GM23338 (cell line): Measurements from ENCODE around the gene LPO. TPM values are rescaled to one million over a fixed set of nuclear protein-coding genes. Genes with fewer than 3 reads are reported as not detected.
A peak's percentile ranks its signal among the peaks of the same experiment; 100 is the strongest.

Experiments
- ATAC-seq: fragments of 200-7000 bp; cut with Tn5 transposase; 3 replicates; pipeline ENCODE4 v1.9.1; 2020
- DNase-seq: peaks from one replicate; pipeline ENCODE4 v3.0.0-alpha.2; 2015; ENCODE audit warnings: low spot score
- H2AFZ ChIP-seq: fragments of 200-600 bp; sonication (generic); 2 replicates; pipeline ENCODE4 v1.8.0; 2016; ENCODE audit warnings: antibody characterized with exemption, mild to moderate bottlenecking, moderate library complexity
- H3F3A ChIP-seq: fragments of 200-600 bp; sonication (generic); replicated peaks from 2 replicates; pipeline ENCODE4 v1.8.0; 2017; ENCODE audit warnings: antibody characterized with exemption, mixed run types, low read depth
- H3K27ac ChIP-seq: fragments of 200-600 bp; sonication (generic); 2 replicates; pipeline ENCODE4 v1.6.1; 2016; ENCODE audit warnings: low read depth
- H3K27me3 ChIP-seq: fragments of 200-600 bp; sonication (generic); 2 replicates; pipeline ENCODE4 v1.8.0; 2016; ENCODE audit warnings: mild to moderate bottlenecking, mixed run types, moderate library complexity; ENCODE audit not compliant: insufficient read depth
- H3K36me3 ChIP-seq: fragments of 200-600 bp; sonication (generic); 2 replicates; pipeline ENCODE4 v1.8.0; 2016; ENCODE audit warnings: mild to moderate bottlenecking; ENCODE audit not compliant: insufficient read depth
- H3K4me1 ChIP-seq: fragments of 200-600 bp; sonication (generic); 2 replicates; pipeline ENCODE4 v1.8.0; 2016; ENCODE audit warnings: mild to moderate bottlenecking, moderate library complexity; ENCODE audit not compliant: insufficient read depth
- H3K4me2 ChIP-seq: fragments of 200-600 bp; sonication (generic); 2 replicates; pipeline ENCODE4 v1.7.1; 2017; ENCODE audit warnings: mixed run types
- H3K4me3 ChIP-seq: fragments of 200-600 bp; sonication (generic); 2 replicates; pipeline ENCODE4 v1.6.1; 2016; ENCODE audit warnings: mixed run types
- H3K79me2 ChIP-seq: fragments of 200-600 bp; sonication (generic); replicated peaks from 2 replicates; pipeline ENCODE4 v1.8.0; 2017; ENCODE audit warnings: mild to moderate bottlenecking; ENCODE audit not compliant: insufficient read depth
- H3K9me2 ChIP-seq: fragments of 200-600 bp; sonication (generic); 2 replicates; pipeline ENCODE4 v1.8.0; 2017; ENCODE audit not compliant: insufficient read depth
- H4K20me1 ChIP-seq: fragments of 200-600 bp; sonication (generic); replicated peaks from 2 replicates; pipeline ENCODE4 v1.8.0; 2017; ENCODE audit warnings: mild to moderate bottlenecking; ENCODE audit not compliant: insufficient read depth
- H3K27ac Mint-ChIP-seq: 2 replicates; pipeline ENCODE4 v1.8.0; 2020; ENCODE audit warnings: inconsistent platforms, mild to moderate bottlenecking, moderate library complexity, mixed read lengths
- H3K27me3 Mint-ChIP-seq: 3 replicates; pipeline ENCODE4 v1.8.0; 2022; ENCODE audit warnings: low read depth, mild to moderate bottlenecking, moderate library complexity, mixed read lengths, inconsistent platforms; ENCODE audit not compliant: insufficient read depth, poor library complexity
- H3K36me3 Mint-ChIP-seq: 3 replicates; pipeline ENCODE4 v1.8.0; 2021; ENCODE audit warnings: low read depth, mild to moderate bottlenecking, inconsistent platforms, moderate library complexity, mixed read lengths
- H3K4me1 Mint-ChIP-seq: 3 replicates; pipeline ENCODE4 v1.8.0; 2020; ENCODE audit warnings: mild to moderate bottlenecking, inconsistent platforms, mixed read lengths
- H3K4me3 Mint-ChIP-seq: 3 replicates; pipeline ENCODE4 v1.8.0; 2021; ENCODE audit warnings: moderate library complexity, mild to moderate bottlenecking, inconsistent platforms, mixed read lengths
- H3K9me3 Mint-ChIP-seq: 3 replicates; pipeline ENCODE4 v1.8.0; 2020; ENCODE audit warnings: moderate library complexity, mild to moderate bottlenecking, inconsistent platforms, mixed read lengths
- CREB1 ChIP-seq: fragments of 250-450 bp; sonication (Bioruptor Pico); IDR thresholded peaks from 2 replicates; pipeline ENCODE4 v1.5.0; 2020; ENCODE audit warnings: low read depth, mild to moderate bottlenecking, moderate library complexity
- EZH2 ChIP-seq: fragments of 200-600 bp; sonication (generic); IDR thresholded peaks from one replicate; pipeline ENCODE4 v1.8.0; 2017; ENCODE audit warnings: antibody characterized with exemption, mild to moderate bottlenecking, low read depth; ENCODE audit not compliant: unreplicated experiment
- JUNB ChIP-seq: IDR thresholded peaks from one replicate; pipeline ENCODE4 v1.6.1; 2016; ENCODE audit warnings: antibody characterized with exemption; ENCODE audit not compliant: unreplicated experiment
- NANOG ChIP-seq: IDR thresholded peaks from 2 replicates; pipeline ENCODE4 v1.6.1; 2016; ENCODE audit warnings: antibody characterized with exemption, borderline replicate concordance
- POLR2AphosphoS5 ChIP-seq: IDR thresholded peaks from 2 replicates; pipeline ENCODE4 v1.6.1; 2016; ENCODE audit warnings: antibody characterized with exemption, low read depth
- STAT1 ChIP-seq: IDR thresholded peaks from one replicate; pipeline ENCODE4 v1.6.1; 2016; ENCODE audit warnings: antibody characterized with exemption; ENCODE audit not compliant: unreplicated experiment
- ZNF114 ChIP-seq: fragments of 250-450 bp; sonication (Bioruptor Pico); IDR thresholded peaks from 2 replicates; pipeline ENCODE4 v1.5.0; 2020; ENCODE audit warnings: mild to moderate bottlenecking, moderate library complexity
- ZNF331 ChIP-seq: fragments of 250-450 bp; sonication (Bioruptor Pico); IDR thresholded peaks from 2 replicates; pipeline ENCODE4 v1.5.0; 2020; ENCODE audit warnings: low read depth, mild to moderate bottlenecking, moderate library complexity
- polyA plus RNA-seq: library from polyadenylated mRNA; unstranded; fragments of >200 nt; fragmentation: Nextera tagmentation; extraction: Ambion mirVana; gene quantifications from 2 replicates; pipeline ENCODE4 v1.2.1, GENCODE V29; 2016
- total RNA-seq: library from RNA; depleted of rRNA; stranded (reverse); fragments of >200 nt; shearing (Covaris generic); gene quantifications from 2 replicates; pipeline ENCODE4 v1.2.3, GENCODE V29; 2014
- TF ChIP-seq, protein P1 (sequence below), 2 experiments: fragments of 200-600 bp in 1 of 2; sonication (generic) in 1 of 2; conservative IDR thresholded peaks; 2 replicates each; pipeline versions ENCODE4 v1.5.1 to v1.6.1; 2016 to 2017; ENCODE audit warnings: antibody characterized with exemption in 2 of 2, low read depth in 2 of 2, mild to moderate bottlenecking in 2 of 2, moderate library complexity in 1 of 2
- TF ChIP-seq, protein P2 (sequence below): IDR thresholded peaks from one replicate; pipeline ENCODE4 v1.6.1; 2018; ENCODE audit warnings: antibody characterized with exemption; ENCODE audit not compliant: unreplicated experiment
- TF ChIP-seq, protein P3 (sequence below): IDR thresholded peaks from 2 replicates; pipeline ENCODE4 v1.6.1; 2016; ENCODE audit warnings: antibody characterized with exemption

The LPO gene
- total and polyA plus RNA-seq, 2 experiments from 2014 or later: 0.13 to 0.35 TPM

DNA sequence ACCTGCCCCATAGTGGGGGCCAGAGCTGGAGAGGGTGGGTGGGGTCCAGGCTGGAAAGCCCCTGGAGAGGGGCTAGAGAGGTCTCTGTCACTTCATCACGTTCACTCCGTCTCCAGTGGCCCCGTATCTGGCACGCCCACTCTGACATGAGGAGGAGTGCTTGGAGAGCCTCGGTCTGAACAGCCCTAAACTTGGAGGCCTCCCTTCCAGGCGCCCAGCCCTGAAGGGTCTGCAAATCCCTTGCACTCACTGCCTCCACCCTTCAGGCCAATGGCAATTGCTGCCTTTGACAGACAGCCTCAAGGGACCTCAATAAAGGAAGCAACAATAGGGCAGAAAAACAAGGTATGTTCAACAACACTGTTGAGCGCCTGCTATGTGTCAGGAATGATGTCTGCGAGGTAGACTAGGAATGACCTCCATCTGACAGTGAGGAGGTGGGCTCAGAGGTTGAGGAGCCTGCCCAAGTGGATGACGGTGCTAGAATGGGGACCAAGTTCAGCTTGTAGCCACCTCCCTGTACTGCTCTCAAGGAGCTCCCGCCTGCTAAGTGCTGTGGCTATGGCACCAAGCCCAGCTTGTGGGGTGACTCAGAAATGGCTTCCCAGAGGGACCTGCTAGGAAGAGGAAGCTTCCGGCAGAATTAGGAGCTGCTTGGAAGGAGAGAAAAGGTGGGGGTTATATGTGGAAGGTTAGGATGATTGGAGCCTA is 48.8 kb upstream of the LPO start:
- Histone ChIP-seq H2AFZ (no peak overlapping the region), H3K4me3 (no peak overlapping the region), H3K36me3 (no peaks in the 10 kb centered on the region), H3K4me1 (no peaks in the 10 kb centered on the region), H3F3A (no peaks in the 10 kb centered on the region), H3K9me2 (no peaks in the 10 kb centered on the region), H3K79me2 (no peaks in the 10 kb centered on the region), H3K27ac (no peak overlapping the region), H3K27me3 (no peaks in the 10 kb centered on the region), H3K4me2 (no peak overlapping the region), H4K20me1 (no peaks in the 10 kb centered on the region)
- Mint-ChIP-seq H3K9me3 (no peaks in the 10 kb centered on the region), H3K4me1 (peaks cover 2% of the 10 kb centered on the region; the same call in 2 of the 3 replicates), H3K4me3 (no peak overlapping the region), H3K36me3 (no peaks in the 10 kb centered on the region), H3K27ac (no peak overlapping the region), H3K27me3 (peaks cover 16% of the 10 kb centered on the region)
- DNase-seq (no peak), ATAC-seq (no peak)
- TF ChIP-seq, protein P1, sequence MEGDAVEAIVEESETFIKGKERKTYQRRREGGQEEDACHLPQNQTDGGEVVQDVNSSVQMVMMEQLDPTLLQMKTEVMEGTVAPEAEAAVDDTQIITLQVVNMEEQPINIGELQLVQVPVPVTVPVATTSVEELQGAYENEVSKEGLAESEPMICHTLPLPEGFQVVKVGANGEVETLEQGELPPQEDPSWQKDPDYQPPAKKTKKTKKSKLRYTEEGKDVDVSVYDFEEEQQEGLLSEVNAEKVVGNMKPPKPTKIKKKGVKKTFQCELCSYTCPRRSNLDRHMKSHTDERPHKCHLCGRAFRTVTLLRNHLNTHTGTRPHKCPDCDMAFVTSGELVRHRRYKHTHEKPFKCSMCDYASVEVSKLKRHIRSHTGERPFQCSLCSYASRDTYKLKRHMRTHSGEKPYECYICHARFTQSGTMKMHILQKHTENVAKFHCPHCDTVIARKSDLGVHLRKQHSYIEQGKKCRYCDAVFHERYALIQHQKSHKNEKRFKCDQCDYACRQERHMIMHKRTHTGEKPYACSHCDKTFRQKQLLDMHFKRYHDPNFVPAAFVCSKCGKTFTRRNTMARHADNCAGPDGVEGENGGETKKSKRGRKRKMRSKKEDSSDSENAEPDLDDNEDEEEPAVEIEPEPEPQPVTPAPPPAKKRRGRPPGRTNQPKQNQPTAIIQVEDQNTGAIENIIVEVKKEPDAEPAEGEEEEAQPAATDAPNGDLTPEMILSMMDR (conservative IDR thresholded peaks at IDR 0.05; ENCODE audit: low read depth in 2 of 2): no peak
- TF ChIP-seq ZNF331 (no peak), NANOG (no peak)

DNA sequence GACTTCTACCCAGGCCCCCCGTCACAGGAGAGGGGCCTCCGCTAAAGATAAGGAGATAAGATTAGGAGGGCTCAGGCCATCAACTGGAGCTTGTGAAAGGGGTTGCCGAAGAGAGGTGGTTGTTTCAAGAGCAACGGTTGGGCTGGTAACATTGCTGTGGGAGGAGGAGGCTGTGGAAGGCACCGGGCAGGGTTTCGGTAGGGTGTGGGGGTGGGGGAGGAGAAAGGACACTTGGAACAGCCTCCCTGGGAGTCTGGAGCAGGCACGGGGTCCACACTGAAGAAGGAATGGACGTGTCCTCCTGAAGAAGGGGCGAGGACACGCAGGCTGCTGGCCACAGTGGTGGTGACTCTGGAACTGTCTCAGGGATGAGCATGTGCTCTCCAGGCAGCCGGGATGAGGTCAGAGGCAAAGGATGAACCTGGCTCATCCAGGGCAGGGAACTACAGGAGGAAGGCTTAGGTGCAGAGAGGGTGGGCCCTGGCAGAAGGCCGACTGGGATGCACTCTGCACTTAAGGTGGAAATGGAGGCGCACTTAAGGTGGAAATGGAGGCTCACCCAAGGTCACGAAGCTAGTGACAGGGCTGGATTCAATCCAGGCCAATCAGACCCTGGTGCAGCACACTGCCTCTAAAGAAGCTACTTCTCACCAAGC is 47.0 kb upstream of the LPO start:
- Histone ChIP-seq H3K27me3 (no peaks in the 10 kb centered on the region), H3K4me1 (no peaks in the 10 kb centered on the region), H2AFZ (no peak overlapping the region), H4K20me1 (no peaks in the 10 kb centered on the region), H3K27ac (no peak overlapping the region), H3K9me2 (no peaks in the 10 kb centered on the region), H3K36me3 (no peaks in the 10 kb centered on the region), H3F3A (no peaks in the 10 kb centered on the region), H3K4me2 (no peak overlapping the region), H3K4me3 (no peak overlapping the region), H3K79me2 (no peaks in the 10 kb centered on the region)
- no peak for DNase-seq
- Mint-ChIP-seq H3K4me3 (no peak overlapping the region), H3K27me3 (peaks cover 13% of the 10 kb centered on the region), H3K36me3 (no peaks in the 10 kb centered on the region), H3K27ac (no peak overlapping the region), H3K4me1 (no peaks in the 10 kb centered on the region), H3K9me3 (no peaks in the 10 kb centered on the region)
- ATAC-seq: peak; percentile 44
- TF ChIP-seq EZH2: no peak
- no peak for TF ChIP-seq ZNF114 (CRISPR knock-in tag)
- TF ChIP-seq STAT1: no peak
- TF ChIP-seq, protein P2, sequence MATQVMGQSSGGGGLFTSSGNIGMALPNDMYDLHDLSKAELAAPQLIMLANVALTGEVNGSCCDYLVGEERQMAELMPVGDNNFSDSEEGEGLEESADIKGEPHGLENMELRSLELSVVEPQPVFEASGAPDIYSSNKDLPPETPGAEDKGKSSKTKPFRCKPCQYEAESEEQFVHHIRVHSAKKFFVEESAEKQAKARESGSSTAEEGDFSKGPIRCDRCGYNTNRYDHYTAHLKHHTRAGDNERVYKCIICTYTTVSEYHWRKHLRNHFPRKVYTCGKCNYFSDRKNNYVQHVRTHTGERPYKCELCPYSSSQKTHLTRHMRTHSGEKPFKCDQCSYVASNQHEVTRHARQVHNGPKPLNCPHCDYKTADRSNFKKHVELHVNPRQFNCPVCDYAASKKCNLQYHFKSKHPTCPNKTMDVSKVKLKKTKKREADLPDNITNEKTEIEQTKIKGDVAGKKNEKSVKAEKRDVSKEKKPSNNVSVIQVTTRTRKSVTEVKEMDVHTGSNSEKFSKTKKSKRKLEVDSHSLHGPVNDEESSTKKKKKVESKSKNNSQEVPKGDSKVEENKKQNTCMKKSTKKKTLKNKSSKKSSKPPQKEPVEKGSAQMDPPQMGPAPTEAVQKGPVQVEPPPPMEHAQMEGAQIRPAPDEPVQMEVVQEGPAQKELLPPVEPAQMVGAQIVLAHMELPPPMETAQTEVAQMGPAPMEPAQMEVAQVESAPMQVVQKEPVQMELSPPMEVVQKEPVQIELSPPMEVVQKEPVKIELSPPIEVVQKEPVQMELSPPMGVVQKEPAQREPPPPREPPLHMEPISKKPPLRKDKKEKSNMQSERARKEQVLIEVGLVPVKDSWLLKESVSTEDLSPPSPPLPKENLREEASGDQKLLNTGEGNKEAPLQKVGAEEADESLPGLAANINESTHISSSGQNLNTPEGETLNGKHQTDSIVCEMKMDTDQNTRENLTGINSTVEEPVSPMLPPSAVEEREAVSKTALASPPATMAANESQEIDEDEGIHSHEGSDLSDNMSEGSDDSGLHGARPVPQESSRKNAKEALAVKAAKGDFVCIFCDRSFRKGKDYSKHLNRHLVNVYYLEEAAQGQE: no peak
- TF ChIP-seq ZNF331: no peak
- TF ChIP-seq CREB1 (CRISPR knock-in tag): no peak
- TF ChIP-seq JUNB: no peak
- TF ChIP-seq, protein P3, sequence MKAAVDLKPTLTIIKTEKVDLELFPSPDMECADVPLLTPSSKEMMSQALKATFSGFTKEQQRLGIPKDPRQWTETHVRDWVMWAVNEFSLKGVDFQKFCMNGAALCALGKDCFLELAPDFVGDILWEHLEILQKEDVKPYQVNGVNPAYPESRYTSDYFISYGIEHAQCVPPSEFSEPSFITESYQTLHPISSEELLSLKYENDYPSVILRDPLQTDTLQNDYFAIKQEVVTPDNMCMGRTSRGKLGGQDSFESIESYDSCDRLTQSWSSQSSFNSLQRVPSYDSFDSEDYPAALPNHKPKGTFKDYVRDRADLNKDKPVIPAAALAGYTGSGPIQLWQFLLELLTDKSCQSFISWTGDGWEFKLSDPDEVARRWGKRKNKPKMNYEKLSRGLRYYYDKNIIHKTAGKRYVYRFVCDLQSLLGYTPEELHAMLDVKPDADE: no peak
- TF ChIP-seq, protein P1 (conservative IDR thresholded peaks at IDR 0.05; ENCODE audit: low read depth in 2 of 2): no peak
- TF ChIP-seq NANOG: no peak
- no peak for TF ChIP-seq POLR2AphosphoS5
